ENCODE measurements around the gene RAB1A. TPM values are rescaled to one million over a fixed set of nuclear protein-coding genes. Genes with fewer than 3 reads are reported as not detected.
A peak's percentile ranks its signal among the peaks of the same experiment; 100 is the strongest.
"Not testable (repeated sequence)": the region's sequence is repeated elsewhere in the genome, so short reads cannot be mapped to it uniquely, and the experiment has no call there.

Gene RAB1A
- total RNA-seq (2014; rRNA removed; shearing (Covaris generic)) = 127 TPM in 2 replicates

DNA sequence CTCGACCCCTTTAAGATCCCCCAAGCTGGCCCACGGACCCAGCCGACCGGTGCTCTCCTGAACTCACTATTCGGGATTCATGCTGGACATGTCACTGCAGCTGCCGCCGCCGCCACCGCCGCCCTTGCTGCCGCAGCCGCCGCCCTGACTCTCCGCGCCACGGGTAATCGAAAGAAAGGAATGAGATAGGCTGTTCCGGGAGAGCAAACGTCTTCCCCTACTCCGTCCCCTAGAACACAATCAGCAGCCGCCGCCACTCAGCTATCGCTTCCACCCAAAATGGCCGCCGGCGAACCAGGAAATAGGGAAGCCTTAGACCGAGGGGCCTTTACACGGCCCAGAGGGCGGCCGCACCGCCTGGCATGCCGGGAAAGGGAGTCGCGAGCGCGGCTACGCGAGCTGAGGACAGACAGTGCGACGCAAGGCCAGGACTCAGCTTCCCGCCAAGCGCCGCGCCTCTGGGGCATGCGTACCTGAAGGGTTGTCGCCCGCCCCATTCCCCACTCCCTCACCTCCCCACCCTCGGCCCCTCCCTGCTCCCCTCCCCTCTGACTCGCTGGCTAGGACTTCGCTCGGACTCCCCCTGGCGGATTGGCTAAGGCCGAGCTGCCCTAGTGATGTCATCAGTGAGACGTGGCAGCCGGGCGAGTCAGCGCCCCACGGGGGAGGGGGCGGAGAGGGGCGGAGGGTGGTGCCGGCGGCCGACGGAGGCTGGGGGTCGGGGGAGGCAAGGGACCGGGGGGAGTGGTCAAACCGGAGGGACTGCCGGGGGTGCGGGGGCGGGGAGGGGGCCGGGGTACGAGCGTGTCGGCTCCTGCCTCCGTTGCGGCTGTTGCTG lies at the start of gene RAB1A:
Gene RAB1A, minus strand, starts transcription at position 281 of the 838 bp plus-strand sequence. Its CDS starts 191 bp downstream, at position 90.
- Histone ChIP-seq H3K9me3 (replicated peaks) (no peaks in the 10 kb centered on the region), H3K4me1 (replicated peaks) (peaks cover 24% of the 10 kb centered on the region), H3K27ac (peak within 1 kb of the TSS; percentile 91), H3K4me3 (peak within 1 kb of the TSS; percentile 79), H3K36me3 (peaks cover 17% of the 10 kb centered on the region), H3K27me3 (replicated peaks) (no peaks in the 10 kb centered on the region)
- DNase-seq (ENCODE audit: low read depth in 1 of 2, low spot score in 2 of 2) = peak; percentile 95 to 100

DNA sequence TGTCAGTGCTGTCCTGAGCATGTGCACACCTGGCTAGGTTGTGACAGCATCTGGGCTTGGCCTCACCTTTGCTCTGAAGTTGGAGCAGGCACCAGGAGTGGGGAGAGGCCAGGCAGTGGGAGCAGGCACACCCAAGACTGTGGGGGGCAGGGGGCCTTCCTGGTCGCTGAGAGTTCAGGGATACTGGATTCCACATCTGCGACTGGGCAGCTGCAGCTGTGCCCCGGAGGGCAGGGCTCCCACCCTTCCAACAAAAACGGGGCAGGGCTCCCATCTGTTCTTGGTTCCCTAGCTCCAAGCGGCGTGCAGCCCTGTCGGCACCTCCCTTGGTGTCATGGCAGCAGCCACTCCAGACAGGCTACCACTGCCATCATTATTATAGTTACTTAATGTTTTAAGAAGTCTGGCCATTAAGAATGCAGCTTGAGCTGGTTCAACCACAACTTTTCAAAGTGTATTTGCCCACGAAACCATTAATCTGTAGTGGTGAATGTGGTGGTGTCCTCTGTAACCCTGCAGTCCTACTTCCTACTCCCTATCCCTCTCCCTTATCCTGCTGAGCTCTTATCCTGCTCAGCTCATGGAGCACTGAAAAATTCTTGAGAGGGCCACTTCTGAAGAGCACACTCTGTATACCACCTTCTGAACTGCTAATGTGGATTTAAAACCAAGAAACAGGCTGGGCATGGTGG lies 48.0 kb upstream of the RAB1A start:
- no peaks in the 10 kb centered on the region for H3K4me1 ChIP-seq (replicated peaks)
- no peak overlapping the region for H3K4me3 ChIP-seq
- no peaks in the 10 kb centered on the region for H3K27me3 ChIP-seq (replicated peaks)
- H3K36me3 ChIP-seq = no peaks in the 10 kb centered on the region
- no peaks in the 10 kb centered on the region for H3K9me3 ChIP-seq (replicated peaks)
- DNase-seq (ENCODE audit: low read depth in 1 of 2, low spot score in 2 of 2) = peak in 1 of 2 experiments; percentile 34
- no peak overlapping the region for H3K27ac ChIP-seq

DNA sequence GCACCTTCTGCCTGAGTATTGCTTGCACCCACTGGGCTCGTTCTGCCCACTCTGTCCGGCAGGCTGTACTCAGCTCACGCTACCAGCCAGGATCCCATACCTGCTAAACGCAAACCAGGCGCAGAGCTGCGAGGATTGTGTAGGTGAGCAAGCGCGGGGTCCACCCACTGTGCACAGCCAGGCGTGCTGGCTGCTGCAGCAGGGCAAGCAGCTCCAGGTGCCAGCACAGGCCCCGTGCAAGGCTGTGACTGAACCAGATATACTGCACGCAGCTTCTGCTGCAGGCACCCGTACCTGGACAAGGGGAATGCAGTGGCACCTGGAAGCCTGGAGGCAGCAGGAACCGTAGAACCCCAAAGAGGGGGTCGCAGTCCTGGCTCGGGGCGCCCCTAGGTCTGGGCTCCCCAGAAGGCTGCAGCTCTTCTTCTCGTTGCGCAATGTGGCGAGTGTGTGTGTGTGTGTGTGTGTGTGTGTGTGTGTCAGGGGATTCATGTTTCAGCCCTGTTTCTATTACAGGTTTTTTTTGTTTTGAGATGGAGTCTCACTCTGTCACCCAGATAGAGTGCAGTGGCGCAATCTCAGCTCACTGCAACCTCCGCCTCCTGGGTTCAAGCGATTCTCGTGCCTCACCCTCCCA lies 46.1 kb upstream of the RAB1A start:
- H3K36me3 ChIP-seq = no peaks in the 10 kb centered on the region
- H3K27ac ChIP-seq = no peak overlapping the region
- no peak for DNase-seq (ENCODE audit: low read depth in 1 of 2, low spot score in 2 of 2)
- no peaks in the 10 kb centered on the region for H3K4me1 ChIP-seq (replicated peaks)
- H3K4me3 ChIP-seq = no peak overlapping the region
- H3K27me3 ChIP-seq (replicated peaks) = no peaks in the 10 kb centered on the region
- H3K9me3 ChIP-seq (replicated peaks) = no peaks in the 10 kb centered on the region

DNA sequence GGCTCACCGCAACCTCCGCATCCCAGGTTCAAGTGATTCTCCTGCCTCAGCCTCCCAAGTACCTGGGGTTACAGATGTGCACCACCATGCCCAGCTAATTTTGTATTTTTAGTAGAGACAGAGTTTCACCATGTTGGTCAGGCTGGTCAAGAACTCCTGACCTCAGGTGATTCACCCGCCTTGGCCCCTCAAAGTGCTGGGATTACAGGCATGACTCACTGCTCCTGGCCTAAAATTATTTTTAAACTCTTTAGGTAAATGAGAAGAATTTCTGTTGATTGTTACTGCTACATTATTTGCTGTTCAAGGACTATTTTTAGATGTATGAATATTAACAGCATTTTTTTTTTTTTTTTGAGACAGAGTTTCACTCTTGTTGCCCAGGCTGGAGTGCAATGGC lies 44.1 kb upstream of the RAB1A start:
- H3K4me3 ChIP-seq; H3K36me3 ChIP-seq; H3K27me3 ChIP-seq (replicated peaks); H3K4me1 ChIP-seq (replicated peaks); DNase-seq (ENCODE audit: low read depth in 1 of 2, low spot score in 2 of 2); H3K27ac ChIP-seq; H3K9me3 ChIP-seq (replicated peaks): not testable (repeated sequence)

DNA sequence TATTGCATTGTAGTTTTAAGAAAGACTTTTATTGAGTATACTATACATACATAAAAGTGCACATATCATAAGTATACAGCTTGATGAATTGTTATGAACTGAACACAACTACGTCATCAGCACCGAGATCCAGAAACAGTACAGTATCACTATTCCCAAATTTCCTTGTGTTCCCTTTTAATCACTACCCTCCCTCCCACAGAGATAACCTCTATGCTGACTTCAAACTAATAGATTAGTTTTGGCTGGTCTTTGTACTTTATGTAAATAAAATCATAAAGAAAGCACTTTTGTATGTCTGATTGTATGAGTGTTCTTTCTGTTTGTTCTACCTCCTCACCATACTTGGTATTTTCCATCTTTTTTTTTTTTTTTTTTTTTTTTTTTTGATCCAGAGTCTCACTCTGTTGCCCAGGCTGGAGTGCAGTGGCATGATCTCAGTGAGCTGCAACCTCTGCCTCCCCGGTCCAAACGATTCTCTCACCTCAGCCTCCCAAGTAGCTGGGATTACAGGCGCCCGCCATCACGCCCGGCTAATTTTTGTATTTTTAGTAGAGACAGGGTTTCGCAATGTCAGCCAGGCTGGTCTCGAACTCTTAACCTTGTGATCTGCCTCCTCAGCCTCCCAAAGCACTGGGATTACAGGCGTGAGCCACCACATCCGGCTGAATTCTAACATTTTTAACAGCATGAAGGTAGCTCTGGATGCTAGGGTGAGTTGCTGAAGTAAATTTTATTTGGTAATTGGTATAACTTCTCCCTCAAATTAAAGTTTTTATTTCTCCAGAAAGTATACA lies 43.3 kb upstream of the RAB1A start:
- H3K27ac ChIP-seq = no peak overlapping the region
- DNase-seq (ENCODE audit: low read depth in 1 of 2, low spot score in 2 of 2) = no peak
- no peaks in the 10 kb centered on the region for H3K36me3 ChIP-seq

DNA sequence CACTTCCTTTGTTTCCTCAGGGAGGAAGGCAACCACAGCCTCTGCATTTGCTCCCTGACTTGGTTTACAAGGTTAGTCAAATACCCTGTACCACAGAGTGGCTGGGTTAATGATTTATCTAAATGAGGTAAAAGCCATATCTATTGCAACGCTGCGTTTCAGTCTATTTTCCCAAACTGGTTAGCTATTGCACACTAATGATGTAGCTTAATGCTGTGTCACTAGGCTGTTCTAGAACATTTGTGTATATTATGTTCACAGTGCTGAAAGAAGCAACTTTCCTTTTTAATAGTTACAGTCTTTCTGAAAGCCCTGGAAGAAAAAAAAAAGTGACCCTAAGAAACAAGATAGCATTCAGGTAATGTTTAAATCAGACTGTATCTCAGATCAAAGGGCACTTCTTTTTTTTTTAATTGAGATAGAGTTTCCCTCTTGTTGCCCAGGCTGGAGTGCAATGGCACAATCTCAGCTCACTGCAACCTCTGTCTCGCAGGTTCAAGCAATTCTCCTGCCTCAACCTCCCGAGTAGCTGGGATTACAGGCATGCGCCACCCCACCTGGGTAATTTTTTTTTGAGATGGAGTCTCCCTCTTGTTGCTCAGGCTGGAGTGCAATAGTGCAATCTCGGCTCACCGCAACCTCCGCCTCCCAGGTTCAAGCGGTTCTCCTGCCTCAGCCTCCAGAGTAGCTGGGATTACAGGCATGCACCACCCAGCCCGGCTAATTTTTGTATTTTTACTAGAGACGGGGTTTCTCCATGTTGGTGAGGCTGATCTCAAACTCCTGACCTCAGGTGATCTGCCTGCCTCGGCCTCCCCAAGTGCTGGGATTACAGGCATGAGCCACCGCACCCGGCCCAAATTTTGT lies 40.9 kb upstream of the RAB1A start:
- H3K4me3 ChIP-seq; H3K36me3 ChIP-seq; H3K9me3 ChIP-seq (replicated peaks); H3K4me1 ChIP-seq (replicated peaks); H3K27me3 ChIP-seq (replicated peaks); H3K27ac ChIP-seq: not testable (repeated sequence)
- DNase-seq (ENCODE audit: low read depth in 1 of 2, low spot score in 2 of 2) = peak in 1 of 2 experiments; percentile 5

More for the DNA sequence above, 43.3 kb upstream of the RAB1A start:
- Histone ChIP-seq H3K27me3 (replicated peaks) (no peaks in the 10 kb centered on the region), H3K4me3 (no peak overlapping the region), H3K4me1 (replicated peaks) (no peaks in the 10 kb centered on the region), H3K9me3 (replicated peaks) (no peaks in the 10 kb centered on the region)

DNA sequence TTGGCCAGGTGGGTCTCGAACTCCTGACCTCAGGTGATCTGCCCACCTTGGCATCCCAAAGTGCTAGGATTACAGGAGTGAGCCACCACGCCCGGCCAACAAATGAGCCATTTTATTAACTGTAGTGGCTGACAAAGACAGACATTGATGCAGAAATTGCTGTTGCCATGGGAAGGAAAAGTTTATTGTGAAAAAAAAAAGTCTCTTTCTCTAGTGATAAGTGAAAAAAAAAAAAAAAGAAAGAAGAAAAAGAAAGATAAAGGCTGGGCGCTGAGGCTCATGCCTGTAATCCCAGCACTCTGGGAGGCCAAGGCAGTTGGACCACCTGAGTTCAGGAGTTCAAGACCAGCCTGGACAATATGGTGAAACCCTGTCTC lies 39.8 kb upstream of the RAB1A start:
- peak in 1 of 2 experiments; percentile 6 for DNase-seq (ENCODE audit: low read depth in 1 of 2, low spot score in 2 of 2)
- Histone ChIP-seq H3K27me3 (replicated peaks) (no peaks in the 10 kb centered on the region), H3K4me1 (replicated peaks) (no peaks in the 10 kb centered on the region), H3K27ac (no peak overlapping the region), H3K9me3 (replicated peaks) (no peaks in the 10 kb centered on the region), H3K4me3 (no peak overlapping the region), H3K36me3 (no peaks in the 10 kb centered on the region)

DNA sequence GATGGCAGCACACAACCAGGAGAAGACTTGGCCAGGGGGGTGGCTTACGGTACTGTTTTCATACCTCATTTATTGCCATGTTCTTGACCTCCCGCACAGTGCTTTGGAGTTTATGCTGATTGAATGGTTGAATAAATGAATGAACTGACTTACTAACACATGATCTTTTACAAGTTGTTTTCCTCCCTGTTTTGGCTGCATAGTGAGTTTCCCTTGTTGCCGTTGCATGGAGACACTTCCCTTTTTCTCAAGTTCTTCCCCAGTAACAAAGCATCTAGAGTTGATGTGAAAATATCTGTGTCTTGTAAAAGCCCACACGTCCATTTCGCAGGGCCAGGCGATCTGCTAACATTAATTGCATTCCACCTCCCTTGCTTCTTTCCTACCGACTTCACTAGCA lies 35.7 kb upstream of the RAB1A start:
- Histone ChIP-seq H3K27me3 (replicated peaks) (no peaks in the 10 kb centered on the region), H3K9me3 (replicated peaks) (no peaks in the 10 kb centered on the region), H3K36me3 (no peaks in the 10 kb centered on the region), H3K4me1 (replicated peaks) (peaks cover 17% of the 10 kb centered on the region), H3K27ac (no peak overlapping the region), H3K4me3 (no peak overlapping the region)
- no peak for DNase-seq (ENCODE audit: low read depth in 1 of 2, low spot score in 2 of 2)

DNA sequence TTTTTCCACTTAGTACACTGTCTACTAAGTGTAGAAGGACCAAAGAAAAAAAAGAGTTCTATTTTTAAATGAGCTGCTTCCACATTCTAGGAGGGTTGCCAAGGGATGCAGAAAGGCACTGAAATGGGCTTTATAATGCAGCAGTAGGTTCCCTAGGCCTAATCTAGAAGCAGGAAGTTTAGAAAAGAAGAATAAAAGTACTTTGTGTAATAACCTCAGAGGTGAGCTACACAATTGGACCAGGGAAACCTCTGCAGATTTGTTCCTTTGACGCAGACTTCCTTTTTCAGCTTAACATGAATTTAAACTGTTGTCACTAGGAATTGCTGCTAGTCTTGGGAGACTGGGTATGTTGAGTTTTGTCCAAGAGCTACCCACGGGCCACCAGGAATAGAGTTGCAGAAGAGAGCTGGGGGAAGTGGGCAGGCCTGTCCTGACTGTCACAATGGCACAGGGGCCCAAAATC lies 34.6 kb upstream of the RAB1A start:
- H3K4me1 ChIP-seq (replicated peaks) = peaks cover 27% of the 10 kb centered on the region
- H3K4me3 ChIP-seq = no peak overlapping the region
- H3K36me3 ChIP-seq = no peaks in the 10 kb centered on the region
- no peak overlapping the region for H3K27ac ChIP-seq
- H3K27me3 ChIP-seq (replicated peaks) = no peaks in the 10 kb centered on the region
- no peak for DNase-seq (ENCODE audit: low read depth in 1 of 2, low spot score in 2 of 2)
- H3K9me3 ChIP-seq (replicated peaks) = no peaks in the 10 kb centered on the region

DNA sequence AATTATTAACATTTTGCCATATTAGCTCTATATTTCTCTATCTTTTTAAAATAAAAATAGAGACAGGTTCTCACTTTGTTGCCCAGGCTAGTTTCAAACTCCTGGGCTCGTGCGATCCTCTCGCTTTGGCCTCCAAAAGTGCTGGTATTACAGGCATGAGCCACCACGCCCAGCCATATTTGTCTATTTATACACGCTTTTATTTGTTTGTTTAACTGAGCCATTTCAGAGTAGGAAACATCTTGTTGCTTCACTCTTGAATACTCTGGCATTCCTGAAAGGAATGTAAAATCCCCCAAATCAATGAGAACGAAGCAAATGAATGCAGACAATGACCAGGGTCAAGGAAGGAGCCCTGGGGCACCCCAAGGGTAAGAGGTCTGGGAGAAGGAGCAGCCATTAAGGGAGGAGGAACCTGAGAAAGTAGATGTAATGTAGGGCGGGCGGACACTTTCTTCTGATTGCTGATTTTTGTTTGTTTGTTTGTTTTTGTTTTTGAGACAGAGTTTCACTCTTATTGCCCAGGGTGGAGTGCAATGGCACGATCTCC lies 31.7 kb upstream of the RAB1A start:
- no peaks in the 10 kb centered on the region for H3K9me3 ChIP-seq (replicated peaks)
- H3K27me3 ChIP-seq (replicated peaks) = no peaks in the 10 kb centered on the region
- H3K4me1 ChIP-seq (replicated peaks) = peaks cover 49% of the 10 kb centered on the region
- peak overlapping the region; percentile 73 for H3K27ac ChIP-seq
- peak; percentile 76 to 89 for DNase-seq (ENCODE audit: low read depth in 1 of 2, low spot score in 2 of 2)
- no peak overlapping the region for H3K4me3 ChIP-seq
- no peaks in the 10 kb centered on the region for H3K36me3 ChIP-seq

DNA sequence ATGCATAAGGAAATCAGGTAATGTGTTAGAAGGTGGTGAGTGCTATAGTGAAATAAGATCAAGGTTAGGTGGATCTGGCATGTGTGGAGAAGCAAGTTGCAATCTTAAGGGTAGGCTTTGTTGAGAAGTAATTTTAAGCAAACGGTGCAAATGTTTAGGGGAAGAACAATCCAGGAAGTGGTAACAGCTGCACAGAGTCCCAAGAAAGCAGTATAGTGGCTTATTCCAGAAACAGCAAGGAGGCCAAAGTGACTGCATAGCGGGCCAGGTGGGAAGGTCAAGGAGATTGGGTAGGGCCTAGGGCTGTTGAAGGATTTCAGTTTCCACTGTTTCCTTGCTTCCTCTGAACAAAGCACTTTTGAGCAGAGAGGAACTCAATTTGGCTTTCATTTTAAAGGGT lies 30.0 kb upstream of the RAB1A start:
- peak in 1 of 2 experiments; percentile 33 for DNase-seq (ENCODE audit: low read depth in 1 of 2, low spot score in 2 of 2)
- no peak overlapping the region for H3K4me3 ChIP-seq
- H3K27ac ChIP-seq = peak overlapping the region; percentile 19
- no peaks in the 10 kb centered on the region for H3K27me3 ChIP-seq (replicated peaks)
- H3K36me3 ChIP-seq = no peaks in the 10 kb centered on the region
- peaks cover 49% of the 10 kb centered on the region for H3K4me1 ChIP-seq (replicated peaks)
- no peaks in the 10 kb centered on the region for H3K9me3 ChIP-seq (replicated peaks)

DNA sequence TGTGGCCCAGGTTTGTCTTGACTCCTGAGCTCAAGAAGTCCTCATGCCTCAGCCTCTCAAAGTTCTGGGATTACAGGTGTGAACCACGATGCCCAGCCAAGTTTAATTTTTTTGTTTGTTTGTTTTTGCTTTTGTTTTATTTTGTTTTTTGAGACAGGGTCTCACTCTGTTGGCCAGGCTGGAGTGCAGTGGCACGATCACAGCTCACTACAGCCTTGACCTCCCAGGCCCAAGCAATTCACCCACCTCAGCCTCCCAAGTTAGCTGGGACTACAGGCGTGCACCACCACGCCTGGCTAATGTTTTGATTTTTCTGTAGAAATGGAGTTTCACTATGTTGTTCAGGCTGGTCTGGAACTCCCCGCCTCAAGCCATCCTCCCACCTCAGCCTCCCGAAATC lies 29.4 kb upstream of the RAB1A start:
- Histone ChIP-seq H3K4me1 (replicated peaks) (peaks cover 49% of the 10 kb centered on the region), H3K36me3 (no peaks in the 10 kb centered on the region), H3K9me3 (replicated peaks) (no peaks in the 10 kb centered on the region), H3K4me3 (no peak overlapping the region), H3K27me3 (replicated peaks) (no peaks in the 10 kb centered on the region), H3K27ac (0 out of 2 replicates have a peak overlapping the region, but pooled peaks have one; percentile 19)
- no peak for DNase-seq (ENCODE audit: low read depth in 1 of 2, low spot score in 2 of 2)

Data from SJSA1 (cell line).